Lower lobe of right lung (tissue), 2 donors: ENCODE results near the gene TMEM185B. TPM values are rescaled to one million over a fixed set of nuclear protein-coding genes. Genes with fewer than 3 reads are reported as not detected.

Source experiments
- ATAC-seq, 2 donors: fragments of 200-7000 bp; cut with Tn5 transposase; one replicate each; pipeline ENCODE4 v1.9.1; 2020 to 2022; ENCODE audit warnings: mild to moderate bottlenecking in 2 of 2, moderate library complexity in 2 of 2
- DNase-seq: peaks from one replicate; pipeline ENCODE4 v3.0.0-alpha.2; 2020
- H3K27ac ChIP-seq: fragments of 200-600 bp; one replicate; pipeline ENCODE4 v1.8.0; 2022
- H3K27me3 ChIP-seq: fragments of 200-600 bp; one replicate; pipeline ENCODE4 v1.8.0; 2022; ENCODE audit warnings: low read depth
- H3K36me3 ChIP-seq: fragments of 200-600 bp; one replicate; pipeline ENCODE4 v1.8.0; 2022; ENCODE audit warnings: mild to moderate bottlenecking
- H3K4me1 ChIP-seq: fragments of 200-600 bp; one replicate; pipeline ENCODE4 v1.8.0; 2022
- H3K4me3 ChIP-seq: fragments of 200-600 bp; one replicate; pipeline ENCODE4 v1.8.0; 2022; ENCODE audit warnings: mild to moderate bottlenecking
- H3K9me3 ChIP-seq: fragments of 200-600 bp; one replicate; pipeline ENCODE4 v1.8.0; 2022
- intact Hi-C: fragments of 100-400 bp; cut with DNase I; formaldehyde crosslinking; loops from one replicate; pipeline ENCODE4 v1.11.0; 2022
- total RNA-seq: library from RNA; stranded (reverse); fragmentation: NEBNext Ultra II Directional; extraction: Animal tissue kit (Norgen Biotek cat#: 25700); gene quantifications from one replicate; pipeline ENCODE4 v1.2.1, GENCODE V29; 2021
- TF ChIP-seq, protein P1 (sequence below): fragments of 200-600 bp; IDR thresholded peaks from one replicate; pipeline ENCODE4 v1.8.0; 2022; ENCODE audit warnings: antibody characterized with exemption, mild to moderate bottlenecking
- donor health status: DM: no; HTN: yes; CAD: no; lungs with severe emphysema.

Gene TMEM185B
- total RNA-seq, 1 donor from 2014 or later, result 22.2 TPM

- Histone ChIP-seq H3K9me3 (no peaks in the 10 kb centered on the region), H3K36me3 (no peaks in the 10 kb centered on the region), H3K4me3 (no peak overlapping the region), H3K4me1 (peaks cover 71% of the 10 kb centered on the region), H3K27ac (no peak overlapping the region), H3K27me3 (no peaks in the 10 kb centered on the region)
- intact Hi-C loops, result no loop called here
- DNase-seq (no peak), ATAC-seq (no peak)
- TF ChIP-seq, protein P1, sequence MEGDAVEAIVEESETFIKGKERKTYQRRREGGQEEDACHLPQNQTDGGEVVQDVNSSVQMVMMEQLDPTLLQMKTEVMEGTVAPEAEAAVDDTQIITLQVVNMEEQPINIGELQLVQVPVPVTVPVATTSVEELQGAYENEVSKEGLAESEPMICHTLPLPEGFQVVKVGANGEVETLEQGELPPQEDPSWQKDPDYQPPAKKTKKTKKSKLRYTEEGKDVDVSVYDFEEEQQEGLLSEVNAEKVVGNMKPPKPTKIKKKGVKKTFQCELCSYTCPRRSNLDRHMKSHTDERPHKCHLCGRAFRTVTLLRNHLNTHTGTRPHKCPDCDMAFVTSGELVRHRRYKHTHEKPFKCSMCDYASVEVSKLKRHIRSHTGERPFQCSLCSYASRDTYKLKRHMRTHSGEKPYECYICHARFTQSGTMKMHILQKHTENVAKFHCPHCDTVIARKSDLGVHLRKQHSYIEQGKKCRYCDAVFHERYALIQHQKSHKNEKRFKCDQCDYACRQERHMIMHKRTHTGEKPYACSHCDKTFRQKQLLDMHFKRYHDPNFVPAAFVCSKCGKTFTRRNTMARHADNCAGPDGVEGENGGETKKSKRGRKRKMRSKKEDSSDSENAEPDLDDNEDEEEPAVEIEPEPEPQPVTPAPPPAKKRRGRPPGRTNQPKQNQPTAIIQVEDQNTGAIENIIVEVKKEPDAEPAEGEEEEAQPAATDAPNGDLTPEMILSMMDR, result no peak
These were observed 35.0 kb upstream of the TMEM185B start for GRCh38 chr2:120258196-120258595.

- Histone ChIP-seq H3K36me3 (no peaks in the 10 kb centered on the region), H3K9me3 (no peaks in the 10 kb centered on the region), H3K27me3 (no peaks in the 10 kb centered on the region), H3K4me1 (peaks cover 68% of the 10 kb centered on the region), H3K27ac (no peak overlapping the region), H3K4me3 (no peak overlapping the region)
- ATAC-seq, result no peak
- TF ChIP-seq, protein P1, result no peak
- intact Hi-C loops, result no loop called here
- no peak for DNase-seq
These were observed 34.3 kb upstream of the TMEM185B start for GRCh38 chr2:120257522-120257921.

- ATAC-seq, result no peak
- intact Hi-C loops, result no loop called here
- Histone ChIP-seq H3K27me3 (no peaks in the 10 kb centered on the region), H3K9me3 (no peaks in the 10 kb centered on the region), H3K4me3 (no peak overlapping the region), H3K4me1 (peaks cover 66% of the 10 kb centered on the region), H3K27ac (no peak overlapping the region), H3K36me3 (no peaks in the 10 kb centered on the region)
- TF ChIP-seq, protein P1, result no peak
- no peak for DNase-seq
These were observed 33.4 kb upstream of the TMEM185B start for GRCh38 chr2:120256651-120257000.

GRCh38 chr2:120255986-120256650 is 32.9 kb upstream of the TMEM185B start:
- Histone ChIP-seq H3K4me1 (peaks cover 64% of the 10 kb centered on the region), H3K9me3 (no peaks in the 10 kb centered on the region), H3K27me3 (no peaks in the 10 kb centered on the region), H3K4me3 (no peak overlapping the region), H3K27ac (no peak overlapping the region), H3K36me3 (no peaks in the 10 kb centered on the region)
- no peak for ATAC-seq
- intact Hi-C loops, result no loop called here
- TF ChIP-seq, protein P1, result no peak
- DNase-seq, result no peak

GRCh38 chr2:120255071-120255470 is 31.9 kb upstream of the TMEM185B start:
- H3K4me1 ChIP-seq, result peaks cover 54% of the 10 kb centered on the region
- H3K4me3 ChIP-seq, result peak overlapping the region; percentile 89
- no peaks in the 10 kb centered on the region for H3K36me3 ChIP-seq
- no peak for ATAC-seq
- intact Hi-C loops, result no loop called here
- TF ChIP-seq, protein P1, result no peak
- H3K9me3 ChIP-seq, result no peaks in the 10 kb centered on the region
- DNase-seq, result no peak
- no peaks in the 10 kb centered on the region for H3K27me3 ChIP-seq
- H3K27ac ChIP-seq, result no peak overlapping the region
